Measurements from ENCODE around the gene ALPG. TPM values are rescaled to one million over a fixed set of nuclear protein-coding genes. Genes with fewer than 3 reads are reported as not detected.

ALPG gene
- total and polyA plus RNA-seq, 10 of the 15 experiments (the other 5 are each of a cell fraction or from before 2014, with no cell fraction given): not detected

DNA sequence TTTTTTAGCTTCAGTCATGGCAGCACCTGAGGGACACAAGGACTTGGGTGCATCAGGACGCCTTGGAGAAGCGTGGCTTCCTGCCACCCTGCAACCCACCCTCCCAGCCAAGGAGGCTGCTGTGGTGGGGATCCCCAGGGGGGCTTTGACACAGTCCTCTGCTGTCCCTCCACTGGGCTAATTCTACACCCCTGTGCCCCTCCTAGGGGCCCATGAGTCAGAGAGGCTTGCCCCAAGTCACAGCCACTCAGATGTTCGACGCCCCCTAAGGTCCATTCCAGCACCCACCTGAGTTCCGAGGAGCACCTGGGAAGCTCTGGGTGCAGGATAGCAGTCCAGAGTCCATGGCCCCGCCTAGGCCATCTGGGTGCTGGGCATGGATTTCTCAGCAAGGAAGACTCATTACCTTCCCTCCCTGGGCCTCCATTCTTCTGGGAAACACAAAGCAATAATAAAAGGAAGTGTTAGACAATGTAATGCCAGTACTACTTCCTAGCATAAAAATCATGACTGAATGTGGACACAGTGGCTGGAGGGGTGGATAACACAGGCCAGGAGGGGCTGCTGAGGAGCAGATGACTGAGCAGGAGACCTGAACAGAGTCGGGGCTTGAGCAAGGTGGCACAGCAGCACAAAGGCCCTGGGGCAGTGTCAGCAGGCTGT, 3.7 kb downstream of the ALPG start:
- in situ Hi-C loops (cut with MboI) (no loop called here), intact Hi-C loops (cut with micrococcal nuclease; ENCODE audit: unreplicated experiment) (no loop called here)
- no peaks in the 10 kb centered on the region for H3K79me2 ChIP-seq (ENCODE audit: control insufficient read depth, insufficient read depth, low read length)
- POLR2A ChIA-PET: no interaction called here
- no peaks in the 10 kb centered on the region for H4K20me1 ChIP-seq (ENCODE audit: control insufficient read depth, insufficient read depth)
- H3K27ac ChIP-seq (ENCODE audit: control insufficient read depth, insufficient read depth): no peak overlapping the region
- ATAC-seq (no peak), FAIRE-seq (no peak), DNase-seq (ENCODE audit: low read depth, low spot score) (no peak)
- peaks cover 8% of the 10 kb centered on the region for H3K4me1 ChIP-seq (ENCODE audit: control insufficient read depth, insufficient read depth, low read length)
- H3K4me3 ChIP-seq: no peak overlapping the region
- H3K4me2 ChIP-seq (ENCODE audit: control insufficient read depth, insufficient read depth): no peak overlapping the region
- RAD21 ChIA-PET (ENCODE audit: unreplicated experiment): no interaction called here
- SMC1A ChIA-PET (ENCODE audit: uncharacterized antibody, unreplicated experiment): no interaction called here
- peaks cover 0 to 2% of the 10 kb centered on the region in 2 experiments; a peak in 1 of 4 replicates for H3K27me3 ChIP-seq (replicated peaks in 1 of 2; ENCODE audit: control insufficient read depth in 2 of 2, insufficient read depth in 2 of 2, low read length in 1 of 2)
- no peaks in the 10 kb centered on the region for H3K9me3 ChIP-seq (replicated peaks; ENCODE audit: control insufficient read depth, insufficient read depth, low read length)
- no peak overlapping the region for H3K9ac ChIP-seq (ENCODE audit: control insufficient read depth, insufficient read depth, low read length)
- BruUV-seq (replicated peaks): no TSS peak
- WGBS (ENCODE audit: insufficient coverage, insufficient replicate concordance, low lambda C conversion rate, missing lambda C conversion rate): 32% methylated on average over 7 of the region's 7 CpGs
- H2AFZ ChIP-seq (ENCODE audit: control insufficient read depth, low read depth, low read length): no peak overlapping the region
- CTCF ChIA-PET: no interaction called here
- no peaks in the 10 kb centered on the region for H3K36me3 ChIP-seq (ENCODE audit: control insufficient read depth in 2 of 2, insufficient read depth in 2 of 2, low read length in 1 of 2)
- TF ChIP-seq SMARCA5 (IDR thresholded peaks at IDR 0.05) (no peak), MYB (IDR thresholded peaks at IDR 0.05; ENCODE audit: borderline replicate concordance, low read depth, low read length) (no peak), ATF7 (IDR thresholded peaks at IDR 0.05; ENCODE audit: low read depth) (no peak), RB1 (IDR thresholded peaks at IDR 0.05; ENCODE audit: borderline replicate concordance) (no peak), ZBTB33 (IDR thresholded peaks at IDR 0.05) (no peak), NFXL1 (IDR thresholded peaks at IDR 0.05; ENCODE audit: borderline replicate concordance) (no peak), RBBP5 (conservative IDR thresholded peaks at IDR 0.05) (no peak), ESRRA (IDR thresholded peaks at IDR 0.05; ENCODE audit: low read length) (no peak), JUNB (IDR thresholded peaks at IDR 0.05) (no peak), STAT3 (IDR thresholded peaks at IDR 0.05; ENCODE audit: low read depth, low read length) (no peak)
- TF ChIP-seq, protein P1, sequence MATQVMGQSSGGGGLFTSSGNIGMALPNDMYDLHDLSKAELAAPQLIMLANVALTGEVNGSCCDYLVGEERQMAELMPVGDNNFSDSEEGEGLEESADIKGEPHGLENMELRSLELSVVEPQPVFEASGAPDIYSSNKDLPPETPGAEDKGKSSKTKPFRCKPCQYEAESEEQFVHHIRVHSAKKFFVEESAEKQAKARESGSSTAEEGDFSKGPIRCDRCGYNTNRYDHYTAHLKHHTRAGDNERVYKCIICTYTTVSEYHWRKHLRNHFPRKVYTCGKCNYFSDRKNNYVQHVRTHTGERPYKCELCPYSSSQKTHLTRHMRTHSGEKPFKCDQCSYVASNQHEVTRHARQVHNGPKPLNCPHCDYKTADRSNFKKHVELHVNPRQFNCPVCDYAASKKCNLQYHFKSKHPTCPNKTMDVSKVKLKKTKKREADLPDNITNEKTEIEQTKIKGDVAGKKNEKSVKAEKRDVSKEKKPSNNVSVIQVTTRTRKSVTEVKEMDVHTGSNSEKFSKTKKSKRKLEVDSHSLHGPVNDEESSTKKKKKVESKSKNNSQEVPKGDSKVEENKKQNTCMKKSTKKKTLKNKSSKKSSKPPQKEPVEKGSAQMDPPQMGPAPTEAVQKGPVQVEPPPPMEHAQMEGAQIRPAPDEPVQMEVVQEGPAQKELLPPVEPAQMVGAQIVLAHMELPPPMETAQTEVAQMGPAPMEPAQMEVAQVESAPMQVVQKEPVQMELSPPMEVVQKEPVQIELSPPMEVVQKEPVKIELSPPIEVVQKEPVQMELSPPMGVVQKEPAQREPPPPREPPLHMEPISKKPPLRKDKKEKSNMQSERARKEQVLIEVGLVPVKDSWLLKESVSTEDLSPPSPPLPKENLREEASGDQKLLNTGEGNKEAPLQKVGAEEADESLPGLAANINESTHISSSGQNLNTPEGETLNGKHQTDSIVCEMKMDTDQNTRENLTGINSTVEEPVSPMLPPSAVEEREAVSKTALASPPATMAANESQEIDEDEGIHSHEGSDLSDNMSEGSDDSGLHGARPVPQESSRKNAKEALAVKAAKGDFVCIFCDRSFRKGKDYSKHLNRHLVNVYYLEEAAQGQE (IDR thresholded peaks at IDR 0.05; ENCODE audit: low read depth, low read length): no peak
- TF ChIP-seq, protein P2, sequence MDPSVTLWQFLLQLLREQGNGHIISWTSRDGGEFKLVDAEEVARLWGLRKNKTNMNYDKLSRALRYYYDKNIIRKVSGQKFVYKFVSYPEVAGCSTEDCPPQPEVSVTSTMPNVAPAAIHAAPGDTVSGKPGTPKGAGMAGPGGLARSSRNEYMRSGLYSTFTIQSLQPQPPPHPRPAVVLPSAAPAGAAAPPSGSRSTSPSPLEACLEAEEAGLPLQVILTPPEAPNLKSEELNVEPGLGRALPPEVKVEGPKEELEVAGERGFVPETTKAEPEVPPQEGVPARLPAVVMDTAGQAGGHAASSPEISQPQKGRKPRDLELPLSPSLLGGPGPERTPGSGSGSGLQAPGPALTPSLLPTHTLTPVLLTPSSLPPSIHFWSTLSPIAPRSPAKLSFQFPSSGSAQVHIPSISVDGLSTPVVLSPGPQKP (IDR thresholded peaks at IDR 0.05; ENCODE audit: low read depth, low read length): no peak
- TF ChIP-seq, protein P3, sequence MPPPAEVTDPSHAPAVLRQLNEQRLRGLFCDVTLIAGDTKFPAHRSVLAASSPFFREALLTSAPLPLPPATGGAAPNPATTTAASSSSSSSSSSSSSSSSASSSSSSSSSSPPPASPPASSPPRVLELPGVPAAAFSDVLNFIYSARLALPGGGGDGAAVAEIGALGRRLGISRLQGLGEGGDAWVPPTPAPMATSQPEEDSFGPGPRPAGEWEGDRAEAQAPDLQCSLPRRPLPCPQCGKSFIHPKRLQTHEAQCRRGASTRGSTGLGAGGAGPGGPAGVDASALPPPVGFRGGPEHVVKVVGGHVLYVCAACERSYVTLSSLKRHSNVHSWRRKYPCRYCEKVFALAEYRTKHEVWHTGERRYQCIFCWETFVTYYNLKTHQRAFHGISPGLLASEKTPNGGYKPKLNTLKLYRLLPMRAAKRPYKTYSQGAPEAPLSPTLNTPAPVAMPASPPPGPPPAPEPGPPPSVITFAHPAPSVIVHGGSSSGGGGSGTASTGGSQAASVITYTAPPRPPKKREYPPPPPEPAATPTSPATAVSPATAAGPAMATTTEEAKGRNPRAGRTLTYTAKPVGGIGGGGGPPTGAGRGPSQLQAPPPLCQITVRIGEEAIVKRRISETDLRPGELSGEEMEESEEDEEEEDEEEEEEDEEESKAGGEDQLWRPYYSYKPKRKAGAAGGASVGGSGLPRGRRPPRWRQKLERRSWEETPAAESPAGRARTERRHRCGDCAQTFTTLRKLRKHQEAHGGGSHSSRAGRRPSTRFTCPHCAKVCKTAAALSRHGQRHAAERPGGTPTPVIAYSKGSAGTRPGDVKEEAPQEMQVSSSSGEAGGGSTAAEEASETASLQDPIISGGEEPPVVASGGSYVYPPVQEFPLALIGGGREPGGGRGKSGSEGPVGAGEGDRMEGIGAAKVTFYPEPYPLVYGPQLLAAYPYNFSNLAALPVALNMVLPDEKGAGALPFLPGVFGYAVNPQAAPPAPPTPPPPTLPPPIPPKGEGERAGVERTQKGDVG (CRISPR knock-in tag; IDR thresholded peaks at IDR 0.05): no peak
- TF ChIP-seq, protein P4, sequence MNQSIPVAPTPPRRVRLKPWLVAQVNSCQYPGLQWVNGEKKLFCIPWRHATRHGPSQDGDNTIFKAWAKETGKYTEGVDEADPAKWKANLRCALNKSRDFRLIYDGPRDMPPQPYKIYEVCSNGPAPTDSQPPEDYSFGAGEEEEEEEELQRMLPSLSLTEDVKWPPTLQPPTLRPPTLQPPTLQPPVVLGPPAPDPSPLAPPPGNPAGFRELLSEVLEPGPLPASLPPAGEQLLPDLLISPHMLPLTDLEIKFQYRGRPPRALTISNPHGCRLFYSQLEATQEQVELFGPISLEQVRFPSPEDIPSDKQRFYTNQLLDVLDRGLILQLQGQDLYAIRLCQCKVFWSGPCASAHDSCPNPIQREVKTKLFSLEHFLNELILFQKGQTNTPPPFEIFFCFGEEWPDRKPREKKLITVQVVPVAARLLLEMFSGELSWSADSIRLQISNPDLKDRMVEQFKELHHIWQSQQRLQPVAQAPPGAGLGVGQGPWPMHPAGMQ (IDR thresholded peaks at IDR 0.05; ENCODE audit: borderline replicate concordance): no peak

Data from GM12878 (cell line).